ENCODE measurements around the gene LTBP3. TPM values are rescaled to one million over a fixed set of nuclear protein-coding genes. Genes with fewer than 3 reads are reported as not detected.

Gene LTBP3
- total and polyA plus RNA-seq, 9 of the 15 experiments (the other 6 are each of a cell fraction or from before 2014, with no cell fraction given), result 0.06 to 20.5 (median 4.8) TPM

DNA sequence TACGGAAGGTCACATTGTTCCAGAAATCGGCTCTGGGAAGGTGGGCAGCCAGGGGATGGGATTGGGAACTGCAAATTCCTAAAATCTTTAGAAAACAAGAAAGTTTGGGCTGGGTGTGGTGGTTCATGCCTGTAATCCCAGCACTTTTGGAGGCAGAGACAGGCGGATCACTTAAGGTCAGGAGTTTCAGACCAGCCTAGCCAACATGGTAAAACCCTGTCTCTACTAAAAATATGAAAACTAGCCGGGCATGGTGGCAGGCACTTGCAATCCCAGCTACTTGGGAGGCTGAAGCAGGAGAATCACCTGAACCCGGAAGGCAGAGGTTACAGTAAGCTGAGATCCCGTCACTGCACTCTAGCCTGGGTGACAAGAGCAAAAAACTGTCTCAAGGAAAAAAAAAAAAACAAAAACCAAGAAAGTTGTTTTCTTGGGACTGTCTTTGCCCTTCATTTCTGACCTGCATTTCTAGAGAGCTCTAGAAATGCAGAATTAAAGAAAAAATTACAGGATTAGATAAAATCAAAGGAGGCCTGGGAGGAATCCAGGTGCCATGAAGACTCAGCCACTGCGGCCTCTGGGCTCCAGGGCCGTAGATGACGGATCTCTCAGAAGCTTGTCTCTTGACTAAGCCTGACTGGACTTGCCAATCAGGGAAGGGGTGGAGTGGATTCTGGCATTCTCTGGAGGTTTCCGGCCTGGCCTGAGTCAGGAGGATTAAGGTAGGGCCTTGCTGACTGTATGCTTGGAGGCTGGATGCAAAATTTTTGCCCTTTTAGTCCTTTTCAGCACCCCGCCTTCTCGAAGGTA is 64.6 kb downstream of the LTBP3 start (continued):
- TF ChIP-seq, protein P1, sequence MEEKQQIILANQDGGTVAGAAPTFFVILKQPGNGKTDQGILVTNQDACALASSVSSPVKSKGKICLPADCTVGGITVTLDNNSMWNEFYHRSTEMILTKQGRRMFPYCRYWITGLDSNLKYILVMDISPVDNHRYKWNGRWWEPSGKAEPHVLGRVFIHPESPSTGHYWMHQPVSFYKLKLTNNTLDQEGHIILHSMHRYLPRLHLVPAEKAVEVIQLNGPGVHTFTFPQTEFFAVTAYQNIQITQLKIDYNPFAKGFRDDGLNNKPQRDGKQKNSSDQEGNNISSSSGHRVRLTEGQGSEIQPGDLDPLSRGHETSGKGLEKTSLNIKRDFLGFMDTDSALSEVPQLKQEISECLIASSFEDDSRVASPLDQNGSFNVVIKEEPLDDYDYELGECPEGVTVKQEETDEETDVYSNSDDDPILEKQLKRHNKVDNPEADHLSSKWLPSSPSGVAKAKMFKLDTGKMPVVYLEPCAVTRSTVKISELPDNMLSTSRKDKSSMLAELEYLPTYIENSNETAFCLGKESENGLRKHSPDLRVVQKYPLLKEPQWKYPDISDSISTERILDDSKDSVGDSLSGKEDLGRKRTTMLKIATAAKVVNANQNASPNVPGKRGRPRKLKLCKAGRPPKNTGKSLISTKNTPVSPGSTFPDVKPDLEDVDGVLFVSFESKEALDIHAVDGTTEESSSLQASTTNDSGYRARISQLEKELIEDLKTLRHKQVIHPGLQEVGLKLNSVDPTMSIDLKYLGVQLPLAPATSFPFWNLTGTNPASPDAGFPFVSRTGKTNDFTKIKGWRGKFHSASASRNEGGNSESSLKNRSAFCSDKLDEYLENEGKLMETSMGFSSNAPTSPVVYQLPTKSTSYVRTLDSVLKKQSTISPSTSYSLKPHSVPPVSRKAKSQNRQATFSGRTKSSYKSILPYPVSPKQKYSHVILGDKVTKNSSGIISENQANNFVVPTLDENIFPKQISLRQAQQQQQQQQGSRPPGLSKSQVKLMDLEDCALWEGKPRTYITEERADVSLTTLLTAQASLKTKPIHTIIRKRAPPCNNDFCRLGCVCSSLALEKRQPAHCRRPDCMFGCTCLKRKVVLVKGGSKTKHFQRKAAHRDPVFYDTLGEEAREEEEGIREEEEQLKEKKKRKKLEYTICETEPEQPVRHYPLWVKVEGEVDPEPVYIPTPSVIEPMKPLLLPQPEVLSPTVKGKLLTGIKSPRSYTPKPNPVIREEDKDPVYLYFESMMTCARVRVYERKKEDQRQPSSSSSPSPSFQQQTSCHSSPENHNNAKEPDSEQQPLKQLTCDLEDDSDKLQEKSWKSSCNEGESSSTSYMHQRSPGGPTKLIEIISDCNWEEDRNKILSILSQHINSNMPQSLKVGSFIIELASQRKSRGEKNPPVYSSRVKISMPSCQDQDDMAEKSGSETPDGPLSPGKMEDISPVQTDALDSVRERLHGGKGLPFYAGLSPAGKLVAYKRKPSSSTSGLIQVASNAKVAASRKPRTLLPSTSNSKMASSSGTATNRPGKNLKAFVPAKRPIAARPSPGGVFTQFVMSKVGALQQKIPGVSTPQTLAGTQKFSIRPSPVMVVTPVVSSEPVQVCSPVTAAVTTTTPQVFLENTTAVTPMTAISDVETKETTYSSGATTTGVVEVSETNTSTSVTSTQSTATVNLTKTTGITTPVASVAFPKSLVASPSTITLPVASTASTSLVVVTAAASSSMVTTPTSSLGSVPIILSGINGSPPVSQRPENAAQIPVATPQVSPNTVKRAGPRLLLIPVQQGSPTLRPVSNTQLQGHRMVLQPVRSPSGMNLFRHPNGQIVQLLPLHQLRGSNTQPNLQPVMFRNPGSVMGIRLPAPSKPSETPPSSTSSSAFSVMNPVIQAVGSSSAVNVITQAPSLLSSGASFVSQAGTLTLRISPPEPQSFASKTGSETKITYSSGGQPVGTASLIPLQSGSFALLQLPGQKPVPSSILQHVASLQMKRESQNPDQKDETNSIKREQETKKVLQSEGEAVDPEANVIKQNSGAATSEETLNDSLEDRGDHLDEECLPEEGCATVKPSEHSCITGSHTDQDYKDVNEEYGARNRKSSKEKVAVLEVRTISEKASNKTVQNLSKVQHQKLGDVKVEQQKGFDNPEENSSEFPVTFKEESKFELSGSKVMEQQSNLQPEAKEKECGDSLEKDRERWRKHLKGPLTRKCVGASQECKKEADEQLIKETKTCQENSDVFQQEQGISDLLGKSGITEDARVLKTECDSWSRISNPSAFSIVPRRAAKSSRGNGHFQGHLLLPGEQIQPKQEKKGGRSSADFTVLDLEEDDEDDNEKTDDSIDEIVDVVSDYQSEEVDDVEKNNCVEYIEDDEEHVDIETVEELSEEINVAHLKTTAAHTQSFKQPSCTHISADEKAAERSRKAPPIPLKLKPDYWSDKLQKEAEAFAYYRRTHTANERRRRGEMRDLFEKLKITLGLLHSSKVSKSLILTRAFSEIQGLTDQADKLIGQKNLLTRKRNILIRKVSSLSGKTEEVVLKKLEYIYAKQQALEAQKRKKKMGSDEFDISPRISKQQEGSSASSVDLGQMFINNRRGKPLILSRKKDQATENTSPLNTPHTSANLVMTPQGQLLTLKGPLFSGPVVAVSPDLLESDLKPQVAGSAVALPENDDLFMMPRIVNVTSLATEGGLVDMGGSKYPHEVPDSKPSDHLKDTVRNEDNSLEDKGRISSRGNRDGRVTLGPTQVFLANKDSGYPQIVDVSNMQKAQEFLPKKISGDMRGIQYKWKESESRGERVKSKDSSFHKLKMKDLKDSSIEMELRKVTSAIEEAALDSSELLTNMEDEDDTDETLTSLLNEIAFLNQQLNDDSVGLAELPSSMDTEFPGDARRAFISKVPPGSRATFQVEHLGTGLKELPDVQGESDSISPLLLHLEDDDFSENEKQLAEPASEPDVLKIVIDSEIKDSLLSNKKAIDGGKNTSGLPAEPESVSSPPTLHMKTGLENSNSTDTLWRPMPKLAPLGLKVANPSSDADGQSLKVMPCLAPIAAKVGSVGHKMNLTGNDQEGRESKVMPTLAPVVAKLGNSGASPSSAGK (IDR thresholded peaks at IDR 0.05), result no peak
- TF ChIP-seq ZNF511 (CRISPR knock-in tag; IDR thresholded peaks at IDR 0.05) (no peak), RUNX1 (IDR thresholded peaks at IDR 0.05; ENCODE audit: low read depth) (no peak)
